ENCODE results near the gene ATP9B.
"Not testable (repeated sequence)": the region's sequence is repeated elsewhere in the genome, so short reads cannot be mapped to it uniquely, and the experiment has no call there.

Gene ATP9B

GRCh38 chr18:79274823-79275222 is 205.6 kb downstream of the ATP9B start:
- no peak for DNase-seq (ENCODE audit: extremely low read depth in 1 of 2, low read depth in 1 of 2)

- DNase-seq (ENCODE audit: extremely low read depth in 1 of 2, low read depth in 1 of 2): no peak
These were observed 206.3 kb downstream of the ATP9B start for GRCh38 chr18:79275461-79275860.

GRCh38 chr18:79275992-79276391 is 206.8 kb downstream of the ATP9B start:
- no peak for DNase-seq (ENCODE audit: extremely low read depth in 1 of 2, low read depth in 1 of 2)

GRCh38 chr18:79278896-79279295 is 209.7 kb downstream of the ATP9B start:
- DNase-seq (ENCODE audit: extremely low read depth in 1 of 2, low read depth in 1 of 2): no peak

GRCh38 chr18:79283131-79283810 is 214.1 kb downstream of the ATP9B start:
- no peak for DNase-seq (ENCODE audit: extremely low read depth in 1 of 2, low read depth in 1 of 2)

GRCh38 chr18:79283929-79284328 is 214.7 kb downstream of the ATP9B start:
- DNase-seq (ENCODE audit: extremely low read depth in 1 of 2, low read depth in 1 of 2): no peak

GRCh38 chr18:79285191-79285590 is 216.0 kb downstream of the ATP9B start:
- DNase-seq (ENCODE audit: extremely low read depth in 1 of 2, low read depth in 1 of 2): not testable (repeated sequence)

GRCh38 chr18:79290409-79290808 is 221.2 kb downstream of the ATP9B start:
- not testable (repeated sequence) for DNase-seq (ENCODE audit: extremely low read depth in 1 of 2, low read depth in 1 of 2)

- DNase-seq (ENCODE audit: extremely low read depth in 1 of 2, low read depth in 1 of 2): no peak
These were observed 221.7 kb downstream of the ATP9B start for GRCh38 chr18:79290876-79291275.

- DNase-seq (ENCODE audit: extremely low read depth in 1 of 2, low read depth in 1 of 2): no peak
These were observed 225.0 kb downstream of the ATP9B start for GRCh38 chr18:79294235-79294634.

GRCh38 chr18:79299272-79299671 is 230.1 kb downstream of the ATP9B start:
- no peak for DNase-seq (ENCODE audit: extremely low read depth in 1 of 2, low read depth in 1 of 2)

- no peak for DNase-seq (ENCODE audit: extremely low read depth in 1 of 2, low read depth in 1 of 2)
These were observed 230.5 kb downstream of the ATP9B start for GRCh38 chr18:79299711-79300110.

GRCh38 chr18:79300413-79300812 is 231.2 kb downstream of the ATP9B start:
- DNase-seq (ENCODE audit: extremely low read depth in 1 of 2, low read depth in 1 of 2): no peak

GRCh38 chr18:79302120-79302519 is 232.9 kb downstream of the ATP9B start:
- no peak for DNase-seq (ENCODE audit: extremely low read depth in 1 of 2, low read depth in 1 of 2)

GRCh38 chr18:79305911-79306310 is 236.7 kb downstream of the ATP9B start:
- DNase-seq (ENCODE audit: extremely low read depth in 1 of 2, low read depth in 1 of 2): no peak

- DNase-seq (ENCODE audit: extremely low read depth in 1 of 2, low read depth in 1 of 2): no peak
These were observed 240.6 kb downstream of the ATP9B start for GRCh38 chr18:79309614-79310358.

GRCh38 chr18:79314838-79315388 is 245.7 kb downstream of the ATP9B start:
- no peak for DNase-seq (ENCODE audit: extremely low read depth in 1 of 2, low read depth in 1 of 2)

- no peak for DNase-seq (ENCODE audit: extremely low read depth in 1 of 2, low read depth in 1 of 2)
These were observed 246.4 kb downstream of the ATP9B start for GRCh38 chr18:79315596-79315995.

GRCh38 chr18:79317703-79318102 is 248.5 kb downstream of the ATP9B start:
- DNase-seq (ENCODE audit: extremely low read depth in 1 of 2, low read depth in 1 of 2): no peak

GRCh38 chr18:79318142-79318673 is 249.0 kb downstream of the ATP9B start:
- no peak for DNase-seq (ENCODE audit: extremely low read depth in 1 of 2, low read depth in 1 of 2)

- no peak for DNase-seq (ENCODE audit: extremely low read depth in 1 of 2, low read depth in 1 of 2)
These were observed 251.1 kb downstream of the ATP9B start for GRCh38 chr18:79320216-79320850.
